Occipital lobe (tissue), 2 donors: ENCODE data around the gene EFCAB12. TPM values are rescaled to one million over a fixed set of nuclear protein-coding genes. Genes with fewer than 3 reads are reported as not detected.

Experiments used
- DNase-seq: peaks from one replicate; lab custom pipeline; 2025; lab: John Stamatoyannopoulos, UW
- total RNA-seq: library from RNA; depleted of rRNA; stranded (reverse); fragments of >200 nt; gene quantifications from one replicate; pipeline ENCODE4 v1.2.3, GENCODE V29; 2014

The EFCAB12 gene
- total RNA-seq, result 0.16 TPM

GRCh38 chr3:129428376-129429079 lies at the start of gene EFCAB12:
TSS of gene EFCAB12 (minus strand) at chr3:129428636. CDS start at chr3:129428488, 148 bp downstream.
- peak; percentile 94 for DNase-seq

GRCh38 chr3:129476586-129476985 lies 48.1 kb upstream of the EFCAB12 start:
- no peak for DNase-seq

GRCh38 chr3:129475863-129476262 lies 47.4 kb upstream of the EFCAB12 start:
- DNase-seq, result no peak

- DNase-seq, result peak; percentile 27
Measured at GRCh38 chr3:129474984-129475804, 46.8 kb upstream of the EFCAB12 start.

- no peak for DNase-seq
Measured at GRCh38 chr3:129473769-129474152, 45.3 kb upstream of the EFCAB12 start.

GRCh38 chr3:129473067-129473768 lies 44.8 kb upstream of the EFCAB12 start:
- no peak for DNase-seq

- no peak for DNase-seq
Measured at GRCh38 chr3:129470861-129471260, 42.4 kb upstream of the EFCAB12 start.

- no peak for DNase-seq
Measured at GRCh38 chr3:129469026-129469425, 40.6 kb upstream of the EFCAB12 start.

GRCh38 chr3:129467932-129468331 lies 39.5 kb upstream of the EFCAB12 start:
- no peak for DNase-seq

GRCh38 chr3:129463716-129464115 lies 35.3 kb upstream of the EFCAB12 start:
- no peak for DNase-seq

- DNase-seq, result no peak
Measured at GRCh38 chr3:129463094-129463493, 34.7 kb upstream of the EFCAB12 start.

GRCh38 chr3:129462361-129462968 lies 34.0 kb upstream of the EFCAB12 start:
- DNase-seq, result no peak

GRCh38 chr3:129461461-129462146 lies 33.2 kb upstream of the EFCAB12 start:
- DNase-seq, result no peak

GRCh38 chr3:129461022-129461421 lies 32.6 kb upstream of the EFCAB12 start:
- no peak for DNase-seq

GRCh38 chr3:129460572-129460971 lies 32.1 kb upstream of the EFCAB12 start:
- no peak for DNase-seq

- DNase-seq, result no peak
Measured at GRCh38 chr3:129460155-129460554, 31.7 kb upstream of the EFCAB12 start.

- DNase-seq, result no peak
Measured at GRCh38 chr3:129453732-129454131, 25.3 kb upstream of the EFCAB12 start.

- DNase-seq, result no peak
Measured at GRCh38 chr3:129449279-129450115, 21.1 kb upstream of the EFCAB12 start.

- DNase-seq, result no peak
Measured at GRCh38 chr3:129448186-129448895, 19.9 kb upstream of the EFCAB12 start.

GRCh38 chr3:129446926-129447325 lies 18.5 kb upstream of the EFCAB12 start:
- no peak for DNase-seq
